ENCODE measurements around the gene GLTP. TPM values are rescaled to one million over a fixed set of nuclear protein-coding genes. Genes with fewer than 3 reads are reported as not detected.

GLTP gene
- total and polyA plus RNA-seq, 4 donors = 8.5 to 12.8 (median 8.7) TPM

GRCh38 chr12:109847142-109847735, 33.1 kb downstream of the GLTP start:
- WGBS = 53% methylated on average over 7 of the region's 7 CpGs
- Histone ChIP-seq H3K9ac (ENCODE audit: low read depth in 1 of 2, low read length in 2 of 2) (no peak overlapping the region), H3K4me3 (ENCODE audit: low read depth in 1 of 3, low read length in 3 of 3) (no peak overlapping the region), H3K36me3 (ENCODE audit: control insufficient read depth in 4 of 4, insufficient read depth in 3 of 4, low read depth in 1 of 4, low read length in 3 of 4) (no peaks in the 10 kb centered on the region), H3K27ac (ENCODE audit: low read depth in 1 of 2, low read length in 2 of 2) (no peak overlapping the region), H3K4me1 (ENCODE audit: control insufficient read depth in 4 of 4, insufficient read depth in 4 of 4, low read length in 3 of 4) (peaks cover 0 to 10% (median 5%) of the 10 kb centered on the region in 4 donors), H3K27me3 (ENCODE audit: control insufficient read depth in 4 of 4, insufficient read depth in 4 of 4, low read length in 3 of 4) (no peaks in the 10 kb centered on the region), H3K9me3 (ENCODE audit: control insufficient read depth in 4 of 4, low read length in 3 of 4) (no peaks in the 10 kb centered on the region)
- TF ChIP-seq RAD21 (IDR thresholded peaks at IDR 0.05) (no peak), FOXA1 (IDR thresholded peaks at IDR 0.05) (no peak), NR2F2 (IDR thresholded peaks at IDR 0.05) (no peak), YY1 (IDR thresholded peaks at IDR 0.05) (no peak), TAF1 (conservative IDR thresholded peaks at IDR 0.05) (no peak), SP1 (IDR thresholded peaks at IDR 0.05) (no peak), ATF3 (IDR thresholded peaks at IDR 0.05) (no peak), EGR1 (IDR thresholded peaks at IDR 0.05; ENCODE audit: low read depth in 2 of 2) (no peak), MAX (IDR thresholded peaks at IDR 0.05) (no peak), HNF4G (IDR thresholded peaks at IDR 0.05) (no peak), HNF4A (conservative IDR thresholded peaks at IDR 0.05) (no peak)
- TF ChIP-seq, protein P1, sequence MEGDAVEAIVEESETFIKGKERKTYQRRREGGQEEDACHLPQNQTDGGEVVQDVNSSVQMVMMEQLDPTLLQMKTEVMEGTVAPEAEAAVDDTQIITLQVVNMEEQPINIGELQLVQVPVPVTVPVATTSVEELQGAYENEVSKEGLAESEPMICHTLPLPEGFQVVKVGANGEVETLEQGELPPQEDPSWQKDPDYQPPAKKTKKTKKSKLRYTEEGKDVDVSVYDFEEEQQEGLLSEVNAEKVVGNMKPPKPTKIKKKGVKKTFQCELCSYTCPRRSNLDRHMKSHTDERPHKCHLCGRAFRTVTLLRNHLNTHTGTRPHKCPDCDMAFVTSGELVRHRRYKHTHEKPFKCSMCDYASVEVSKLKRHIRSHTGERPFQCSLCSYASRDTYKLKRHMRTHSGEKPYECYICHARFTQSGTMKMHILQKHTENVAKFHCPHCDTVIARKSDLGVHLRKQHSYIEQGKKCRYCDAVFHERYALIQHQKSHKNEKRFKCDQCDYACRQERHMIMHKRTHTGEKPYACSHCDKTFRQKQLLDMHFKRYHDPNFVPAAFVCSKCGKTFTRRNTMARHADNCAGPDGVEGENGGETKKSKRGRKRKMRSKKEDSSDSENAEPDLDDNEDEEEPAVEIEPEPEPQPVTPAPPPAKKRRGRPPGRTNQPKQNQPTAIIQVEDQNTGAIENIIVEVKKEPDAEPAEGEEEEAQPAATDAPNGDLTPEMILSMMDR (IDR thresholded peaks at IDR 0.05; ENCODE audit: low read depth, low read length, missing input control) = no peak
- TF ChIP-seq, protein P2, sequence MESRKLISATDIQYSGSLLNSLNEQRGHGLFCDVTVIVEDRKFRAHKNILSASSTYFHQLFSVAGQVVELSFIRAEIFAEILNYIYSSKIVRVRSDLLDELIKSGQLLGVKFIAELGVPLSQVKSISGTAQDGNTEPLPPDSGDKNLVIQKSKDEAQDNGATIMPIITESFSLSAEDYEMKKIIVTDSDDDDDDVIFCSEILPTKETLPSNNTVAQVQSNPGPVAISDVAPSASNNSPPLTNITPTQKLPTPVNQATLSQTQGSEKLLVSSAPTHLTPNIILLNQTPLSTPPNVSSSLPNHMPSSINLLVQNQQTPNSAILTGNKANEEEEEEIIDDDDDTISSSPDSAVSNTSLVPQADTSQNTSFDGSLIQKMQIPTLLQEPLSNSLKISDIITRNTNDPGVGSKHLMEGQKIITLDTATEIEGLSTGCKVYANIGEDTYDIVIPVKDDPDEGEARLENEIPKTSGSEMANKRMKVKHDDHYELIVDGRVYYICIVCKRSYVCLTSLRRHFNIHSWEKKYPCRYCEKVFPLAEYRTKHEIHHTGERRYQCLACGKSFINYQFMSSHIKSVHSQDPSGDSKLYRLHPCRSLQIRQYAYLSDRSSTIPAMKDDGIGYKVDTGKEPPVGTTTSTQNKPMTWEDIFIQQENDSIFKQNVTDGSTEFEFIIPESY (IDR thresholded peaks at IDR 0.05) = no peak
- no peak for DNase-seq (ENCODE audit: low spot score)

DNA sequence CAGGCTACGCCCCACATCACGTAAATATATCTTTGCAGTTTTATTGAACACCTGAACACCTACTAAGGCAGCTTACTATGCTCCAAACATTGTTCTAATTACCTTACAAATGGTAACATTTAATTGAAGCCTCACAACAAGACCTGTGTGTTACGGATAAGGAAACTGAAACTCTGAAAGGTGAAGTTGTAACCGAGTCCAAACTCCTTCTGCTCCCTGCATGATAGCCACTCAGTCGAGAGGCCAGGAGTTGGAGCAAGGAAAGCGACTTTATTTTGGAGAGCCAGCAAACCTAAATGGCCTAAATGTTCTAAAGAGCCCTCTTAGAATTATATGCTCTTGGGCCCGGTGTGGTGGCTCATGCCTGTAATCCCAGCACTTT, 34.5 kb downstream of the GLTP start:
- Histone ChIP-seq H3K4me3 (ENCODE audit: low read depth in 1 of 3, low read length in 3 of 3) (no peak overlapping the region), H3K27me3 (ENCODE audit: control insufficient read depth in 4 of 4, insufficient read depth in 4 of 4, low read length in 3 of 4) (no peaks in the 10 kb centered on the region), H3K27ac (ENCODE audit: low read depth in 1 of 2, low read length in 2 of 2) (no peak overlapping the region), H3K9ac (ENCODE audit: low read depth in 1 of 2, low read length in 2 of 2) (peak overlapping the region; percentile 2 to 26), H3K9me3 (ENCODE audit: control insufficient read depth in 4 of 4, low read length in 3 of 4) (no peaks in the 10 kb centered on the region), H3K4me1 (ENCODE audit: control insufficient read depth in 4 of 4, insufficient read depth in 4 of 4, low read length in 3 of 4) (peaks cover 0 to 10% (median 5%) of the 10 kb centered on the region in 4 donors), H3K36me3 (ENCODE audit: control insufficient read depth in 4 of 4, insufficient read depth in 3 of 4, low read depth in 1 of 4, low read length in 3 of 4) (no peaks in the 10 kb centered on the region)
- TF ChIP-seq EGR1 (IDR thresholded peaks at IDR 0.05; ENCODE audit: low read depth in 2 of 2) = no peak
- no peak for TF ChIP-seq TAF1 (conservative IDR thresholded peaks at IDR 0.05)
- TF ChIP-seq SP1 (IDR thresholded peaks at IDR 0.05) = no peak
- TF ChIP-seq, protein P3, sequence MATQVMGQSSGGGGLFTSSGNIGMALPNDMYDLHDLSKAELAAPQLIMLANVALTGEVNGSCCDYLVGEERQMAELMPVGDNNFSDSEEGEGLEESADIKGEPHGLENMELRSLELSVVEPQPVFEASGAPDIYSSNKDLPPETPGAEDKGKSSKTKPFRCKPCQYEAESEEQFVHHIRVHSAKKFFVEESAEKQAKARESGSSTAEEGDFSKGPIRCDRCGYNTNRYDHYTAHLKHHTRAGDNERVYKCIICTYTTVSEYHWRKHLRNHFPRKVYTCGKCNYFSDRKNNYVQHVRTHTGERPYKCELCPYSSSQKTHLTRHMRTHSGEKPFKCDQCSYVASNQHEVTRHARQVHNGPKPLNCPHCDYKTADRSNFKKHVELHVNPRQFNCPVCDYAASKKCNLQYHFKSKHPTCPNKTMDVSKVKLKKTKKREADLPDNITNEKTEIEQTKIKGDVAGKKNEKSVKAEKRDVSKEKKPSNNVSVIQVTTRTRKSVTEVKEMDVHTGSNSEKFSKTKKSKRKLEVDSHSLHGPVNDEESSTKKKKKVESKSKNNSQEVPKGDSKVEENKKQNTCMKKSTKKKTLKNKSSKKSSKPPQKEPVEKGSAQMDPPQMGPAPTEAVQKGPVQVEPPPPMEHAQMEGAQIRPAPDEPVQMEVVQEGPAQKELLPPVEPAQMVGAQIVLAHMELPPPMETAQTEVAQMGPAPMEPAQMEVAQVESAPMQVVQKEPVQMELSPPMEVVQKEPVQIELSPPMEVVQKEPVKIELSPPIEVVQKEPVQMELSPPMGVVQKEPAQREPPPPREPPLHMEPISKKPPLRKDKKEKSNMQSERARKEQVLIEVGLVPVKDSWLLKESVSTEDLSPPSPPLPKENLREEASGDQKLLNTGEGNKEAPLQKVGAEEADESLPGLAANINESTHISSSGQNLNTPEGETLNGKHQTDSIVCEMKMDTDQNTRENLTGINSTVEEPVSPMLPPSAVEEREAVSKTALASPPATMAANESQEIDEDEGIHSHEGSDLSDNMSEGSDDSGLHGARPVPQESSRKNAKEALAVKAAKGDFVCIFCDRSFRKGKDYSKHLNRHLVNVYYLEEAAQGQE (IDR thresholded peaks at IDR 0.05) = no peak
- TF ChIP-seq HNF4G (IDR thresholded peaks at IDR 0.05) = no peak
- TF ChIP-seq YY1 (IDR thresholded peaks at IDR 0.05) = no peak
- WGBS = 76% methylated on average over 7 of the region's 7 CpGs
- no peak for DNase-seq (ENCODE audit: low spot score)
